SK-N-SH (cell line): Measurements from ENCODE around the gene INTS14. TPM values are rescaled to one million over a fixed set of nuclear protein-coding genes. Genes with fewer than 3 reads are reported as not detected.
A peak's percentile ranks its signal among the peaks of the same experiment; 100 is the strongest.

Experiments
- CTCF ChIA-PET: fragments of 300-600, 350-600 bp; formaldehyde crosslinking; extraction: SDS; loops from one replicate; lab custom pipeline; 2021; lab: Yijun Ruan, JAX
- POLR2A ChIA-PET: fragments of 350-600 bp; sonication (Branson Sonifier 250); formaldehyde crosslinking; extraction: SDS; loops from one replicate; lab custom pipeline; 2020; ENCODE audit warnings: antibody characterized with exemption, inconsistent platforms; lab: Yijun Ruan, JAX
- DNase-seq: peaks from one replicate; pipeline ENCODE4 v3.0.0; 2012
- H2AFZ ChIP-seq: fragments of 200-600 bp; sonication (generic); 2 replicates; pipeline ENCODE4 v1.8.1; 2016; ENCODE audit warnings: antibody characterized with exemption, mild to moderate bottlenecking, low read depth
- H3F3A ChIP-seq: fragments of 200-600 bp; sonication (generic); replicated peaks from 2 replicates; pipeline ENCODE3; 2016; ENCODE audit warnings: antibody characterized with exemption, mild to moderate bottlenecking; ENCODE audit not compliant: insufficient read depth
- H3K27ac ChIP-seq, 2 experiments: fragments of 200-500 bp in 1 of 2; fragments of 200-600 bp in 1 of 2; sonication (Bioruptor generic) in 1 of 2; sonication (generic), shearing (Covaris generic) in 1 of 2; 2 replicates each; pipeline versions ENCODE4 v1.5.1 to v1.6.1; 2014 to 2016; ENCODE audit warnings: low read depth in 2 of 2, inconsistent platforms in 1 of 2, low read length in 1 of 2, mild to moderate bottlenecking in 1 of 2, mixed read lengths in 1 of 2
- H3K27me3 ChIP-seq: fragments of 200-600 bp; sonication (generic), shearing (Covaris generic); 2 replicates; pipeline ENCODE4 v1.6.1; 2016; ENCODE audit warnings: mixed run types; ENCODE audit not compliant: insufficient read depth
- H3K36me3 ChIP-seq, 2 experiments: fragments of 200-500 bp in 1 of 2; fragments of 200-600 bp in 1 of 2; sonication (Bioruptor generic) in 1 of 2; sonication (generic) in 1 of 2; replicated peaks in 1 of 2; 2 replicates each; pipeline versions ENCODE3 to v1.5.1; 2014 to 2016; ENCODE audit warnings: low read length in 1 of 2, mild to moderate bottlenecking in 1 of 2; ENCODE audit not compliant: insufficient read depth in 2 of 2, control insufficient read depth in 1 of 2
- H3K4me1 ChIP-seq, 2 experiments: fragments of 200-500 bp in 1 of 2; fragments of 200-600 bp in 1 of 2; sonication (Bioruptor generic) in 1 of 2; sonication (generic), shearing (Covaris generic) in 1 of 2; 2 replicates each; pipeline versions ENCODE4 v1.5.1 to v1.6.1; 2014 to 2016; ENCODE audit warnings: low read depth in 1 of 2, low read length in 1 of 2, mixed run types in 1 of 2; ENCODE audit not compliant: insufficient read depth in 2 of 2, control insufficient read depth in 1 of 2
- H3K4me2 ChIP-seq: fragments of 200-600 bp; sonication (generic), shearing (Covaris generic); 2 replicates; pipeline ENCODE4 v1.6.1; 2017; ENCODE audit warnings: mixed run types
- H3K4me3 ChIP-seq, 2 experiments: fragments of 200-500 bp in 1 of 2; fragments of 200-600 bp in 1 of 2; sonication (Bioruptor generic) in 1 of 2; sonication (generic), shearing (Covaris generic) in 1 of 2; 2 replicates each; pipeline versions ENCODE4 v1.5.1 to v1.8.1; 2014 to 2016; ENCODE audit warnings: low read depth in 2 of 2, inconsistent platforms in 1 of 2, low read length in 1 of 2, mild to moderate bottlenecking in 1 of 2, mixed read lengths in 1 of 2, moderate library complexity in 1 of 2
- H3K79me2 ChIP-seq: fragments of 200-600 bp; sonication (generic); 2 replicates; pipeline ENCODE4 v1.8.1; 2017; ENCODE audit warnings: mild to moderate bottlenecking; ENCODE audit not compliant: insufficient read depth
- H3K9ac ChIP-seq: fragments of 200-600 bp; sonication (generic); 2 replicates; pipeline ENCODE4 v1.6.1; 2017; ENCODE audit warnings: mixed run types
- H3K9me2 ChIP-seq: fragments of 200-600 bp; sonication (generic); 2 replicates; pipeline ENCODE4 v1.6.1; 2017; ENCODE audit warnings: mixed run types
- H3K9me3 ChIP-seq: fragments of 200-600 bp; sonication (generic); 2 replicates; pipeline ENCODE4 v1.6.1; 2017; ENCODE audit warnings: mixed run types, mild to moderate bottlenecking, moderate library complexity
- H4K20me1 ChIP-seq: fragments of 200-600 bp; sonication (generic); 2 replicates; pipeline ENCODE4 v1.6.1; 2017; ENCODE audit warnings: mild to moderate bottlenecking, mixed run types; ENCODE audit not compliant: insufficient read depth
- CHD2 ChIP-seq: fragments of 150-350 bp; IDR thresholded peaks from 2 replicates; pipeline ENCODE4 v1.6.1; 2018; ENCODE audit warnings: low read length; ENCODE audit not compliant: partially characterized antibody
- EZH2phosphoT487 ChIP-seq: fragments of 200-600 bp; sonication (generic); IDR thresholded peaks from 2 replicates; pipeline ENCODE4 v1.6.1; 2017; ENCODE audit warnings: low read depth, mixed run types, mild to moderate bottlenecking, antibody characterized with exemption, moderate library complexity, borderline replicate concordance
- FOSL2 ChIP-seq: IDR thresholded peaks from 2 replicates; pipeline ENCODE4 v1.4.0; 2012; ENCODE audit warnings: low read depth, mild to moderate bottlenecking, moderate library complexity, borderline replicate concordance
- GABPA ChIP-seq: IDR thresholded peaks from 2 replicates; pipeline ENCODE4 v1.4.0; 2012; ENCODE audit warnings: low read depth, mild to moderate bottlenecking
- JUND ChIP-seq: IDR thresholded peaks from 2 replicates; pipeline ENCODE4 v1.4.0; 2012
- RCOR1 ChIP-seq: fragments of 150-350 bp; IDR thresholded peaks from 2 replicates; pipeline ENCODE4 v1.6.1; 2017; ENCODE audit warnings: antibody characterized with exemption, low read length
- RXRA ChIP-seq: IDR thresholded peaks from 2 replicates; pipeline ENCODE4 v1.4.0; 2012; ENCODE audit warnings: low read depth, mild to moderate bottlenecking, borderline replicate concordance
- YY1 ChIP-seq: IDR thresholded peaks from 2 replicates; pipeline ENCODE4 v1.4.0; 2012; ENCODE audit warnings: low read depth, mild to moderate bottlenecking
- WGBS: methylation state at CpG from one replicate; pipeline ENCODE4 v1.1.6; 2017; ENCODE audit warnings: low lambda C conversion rate; 5-methylcytosine and 5-hydroxymethylcytosine counted together
- polyA plus RNA-seq, 3 experiments: library from polyadenylated mRNA; depleted of rRNA; stranded (reverse); fragments of >200 nt; gene quantifications; 2 replicates each; pipeline ENCODE4 v1.2.3, GENCODE V29; 2012
- TF ChIP-seq, protein P1 (sequence below): IDR thresholded peaks from 2 replicates; pipeline ENCODE4 v1.4.0; 2012; ENCODE audit warnings: low read depth, borderline replicate concordance
- TF ChIP-seq, protein P2 (sequence below): IDR thresholded peaks from 2 replicates; pipeline ENCODE4 v1.6.1; 2012; ENCODE audit warnings: mild to moderate bottlenecking, low read depth, low read length, moderate library complexity
- TF ChIP-seq, protein P3 (sequence below): IDR thresholded peaks from 2 replicates; pipeline ENCODE4 v1.4.0; 2012; ENCODE audit warnings: low read depth, borderline replicate concordance
- TF ChIP-seq, protein P4 (sequence below): fragments of 150-350 bp; IDR thresholded peaks from 2 replicates; pipeline ENCODE4 v1.6.1; 2016; ENCODE audit warnings: mild to moderate bottlenecking, low read depth, low read length

The INTS14 gene
- polyA plus RNA-seq, 1 of the 3 experiments (the other 2 are of a cell fraction): 44.9 TPM

DNA sequence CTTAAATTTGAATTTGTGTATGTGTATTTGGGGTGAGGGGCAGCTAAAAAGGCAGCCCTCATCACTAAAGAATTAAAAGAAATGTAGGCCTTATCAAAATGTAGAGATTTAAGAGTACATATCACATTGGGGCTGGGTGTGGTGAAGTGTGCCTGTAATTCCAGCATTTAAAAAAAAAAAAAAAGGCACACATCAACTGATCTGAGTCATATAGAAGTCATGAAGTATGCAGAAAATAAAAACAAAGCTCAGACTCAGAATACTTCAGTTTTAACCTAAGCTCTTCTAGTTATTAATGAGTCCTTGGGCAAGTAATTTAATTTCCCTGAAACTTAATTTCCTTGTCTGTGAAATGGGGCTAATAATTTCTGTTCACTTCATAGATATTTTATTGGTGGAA is 42.4 kb upstream of the INTS14 start:
- no peak overlapping the region for H3K4me3 ChIP-seq
- H3K9ac ChIP-seq: no peak overlapping the region
- H3F3A ChIP-seq: peaks cover 11% of the 10 kb centered on the region
- ChIA-PET POLR2A (no interaction called here), CTCF (interaction anchor here (0.6 to 2.3 kb wide), 6 partner anchors 9 to 185 kb away, joined by 3 to 9 read pairs (median 4); no protein-coding TSS in a partner anchor)
- peak overlapping the region in 1 of 2 experiments; percentile 28; a peak in 2 of 4 replicates for H3K27ac ChIP-seq
- H3K27me3 ChIP-seq: no peaks in the 10 kb centered on the region
- H4K20me1 ChIP-seq: no peaks in the 10 kb centered on the region
- no peaks in the 10 kb centered on the region for H3K9me3 ChIP-seq
- H3K36me3 ChIP-seq: peaks cover 5 to 7% of the 10 kb centered on the region in 2 experiments
- no peaks in the 10 kb centered on the region for H3K79me2 ChIP-seq
- H2AFZ ChIP-seq: no peak overlapping the region
- H3K4me2 ChIP-seq: no peak overlapping the region
- TF ChIP-seq, protein P1, sequence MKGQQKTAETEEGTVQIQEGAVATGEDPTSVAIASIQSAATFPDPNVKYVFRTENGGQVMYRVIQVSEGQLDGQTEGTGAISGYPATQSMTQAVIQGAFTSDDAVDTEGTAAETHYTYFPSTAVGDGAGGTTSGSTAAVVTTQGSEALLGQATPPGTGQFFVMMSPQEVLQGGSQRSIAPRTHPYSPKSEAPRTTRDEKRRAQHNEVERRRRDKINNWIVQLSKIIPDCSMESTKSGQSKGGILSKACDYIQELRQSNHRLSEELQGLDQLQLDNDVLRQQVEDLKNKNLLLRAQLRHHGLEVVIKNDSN: no peak
- TF ChIP-seq EZH2phosphoT487 (no peak), FOSL2 (peak; percentile 48; the same call in 1 of the 2 replicates), JUND (peak; percentile 44; the same call in 1 of the 2 replicates), RCOR1 (no peak)
- TF ChIP-seq, protein P2, sequence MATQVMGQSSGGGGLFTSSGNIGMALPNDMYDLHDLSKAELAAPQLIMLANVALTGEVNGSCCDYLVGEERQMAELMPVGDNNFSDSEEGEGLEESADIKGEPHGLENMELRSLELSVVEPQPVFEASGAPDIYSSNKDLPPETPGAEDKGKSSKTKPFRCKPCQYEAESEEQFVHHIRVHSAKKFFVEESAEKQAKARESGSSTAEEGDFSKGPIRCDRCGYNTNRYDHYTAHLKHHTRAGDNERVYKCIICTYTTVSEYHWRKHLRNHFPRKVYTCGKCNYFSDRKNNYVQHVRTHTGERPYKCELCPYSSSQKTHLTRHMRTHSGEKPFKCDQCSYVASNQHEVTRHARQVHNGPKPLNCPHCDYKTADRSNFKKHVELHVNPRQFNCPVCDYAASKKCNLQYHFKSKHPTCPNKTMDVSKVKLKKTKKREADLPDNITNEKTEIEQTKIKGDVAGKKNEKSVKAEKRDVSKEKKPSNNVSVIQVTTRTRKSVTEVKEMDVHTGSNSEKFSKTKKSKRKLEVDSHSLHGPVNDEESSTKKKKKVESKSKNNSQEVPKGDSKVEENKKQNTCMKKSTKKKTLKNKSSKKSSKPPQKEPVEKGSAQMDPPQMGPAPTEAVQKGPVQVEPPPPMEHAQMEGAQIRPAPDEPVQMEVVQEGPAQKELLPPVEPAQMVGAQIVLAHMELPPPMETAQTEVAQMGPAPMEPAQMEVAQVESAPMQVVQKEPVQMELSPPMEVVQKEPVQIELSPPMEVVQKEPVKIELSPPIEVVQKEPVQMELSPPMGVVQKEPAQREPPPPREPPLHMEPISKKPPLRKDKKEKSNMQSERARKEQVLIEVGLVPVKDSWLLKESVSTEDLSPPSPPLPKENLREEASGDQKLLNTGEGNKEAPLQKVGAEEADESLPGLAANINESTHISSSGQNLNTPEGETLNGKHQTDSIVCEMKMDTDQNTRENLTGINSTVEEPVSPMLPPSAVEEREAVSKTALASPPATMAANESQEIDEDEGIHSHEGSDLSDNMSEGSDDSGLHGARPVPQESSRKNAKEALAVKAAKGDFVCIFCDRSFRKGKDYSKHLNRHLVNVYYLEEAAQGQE: no peak
- peaks cover 11 to 21% of the 10 kb centered on the region in 2 experiments for H3K4me1 ChIP-seq
- H3K9me2 ChIP-seq: no peaks in the 10 kb centered on the region
- no peak for DNase-seq

DNA sequence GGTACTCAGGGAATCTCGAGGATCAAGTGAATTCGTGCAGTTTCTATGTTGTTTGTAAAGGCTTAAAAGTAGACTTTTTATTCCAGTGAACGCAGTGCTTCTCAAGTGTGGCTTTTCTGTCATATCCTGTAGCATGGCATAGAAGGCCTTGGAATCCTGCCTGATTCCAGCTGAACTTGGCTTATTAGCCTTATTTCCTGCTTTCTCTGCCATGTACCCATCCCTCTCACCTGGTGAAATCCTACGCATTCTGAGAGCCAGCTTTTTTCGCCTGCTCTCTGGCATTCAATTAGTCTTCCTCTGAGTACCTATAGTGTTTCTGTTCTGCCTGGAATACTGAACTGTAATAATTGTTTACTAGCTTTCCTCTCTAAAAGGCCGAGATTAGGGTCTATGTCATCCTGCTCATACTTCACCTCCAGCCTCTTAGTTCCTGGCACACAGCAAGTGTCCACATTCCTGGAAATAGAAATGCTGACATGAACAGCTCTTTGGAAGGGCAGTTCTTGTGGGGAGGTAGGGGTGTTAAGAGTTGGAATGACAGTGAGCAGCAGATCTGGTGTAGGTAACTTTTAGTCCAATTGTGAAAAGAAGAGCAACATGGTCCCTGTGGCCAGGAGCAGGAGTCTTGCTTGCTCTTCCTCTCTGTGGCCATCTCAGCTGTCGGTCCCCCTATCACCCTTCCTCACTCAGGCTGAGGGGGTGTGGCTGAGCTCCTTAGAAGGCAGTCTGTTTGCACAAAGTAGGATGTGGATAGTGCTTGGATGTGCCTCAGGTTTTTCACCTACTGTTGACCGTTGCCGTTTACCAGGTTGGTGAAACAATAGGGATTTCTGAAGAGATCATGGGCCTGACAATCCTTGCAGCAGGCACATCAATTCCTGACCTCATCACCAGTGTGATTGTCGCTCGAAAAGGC is 41.2 kb upstream of the INTS14 start:
- Histone ChIP-seq H3K9ac (no peak overlapping the region), H3K4me1 (peaks cover 11 to 21% of the 10 kb centered on the region in 2 experiments), H2AFZ (no peak overlapping the region), H3K36me3 (peaks cover 3 to 7% of the 10 kb centered on the region in 2 experiments), H3K9me2 (no peaks in the 10 kb centered on the region), H3K4me3 (no peak overlapping the region), H3K79me2 (no peaks in the 10 kb centered on the region), H3K27ac (no peak overlapping the region), H3K27me3 (no peaks in the 10 kb centered on the region), H3K9me3 (no peaks in the 10 kb centered on the region), H3K4me2 (no peak overlapping the region), H4K20me1 (no peaks in the 10 kb centered on the region), H3F3A (peaks cover 11% of the 10 kb centered on the region)
- no peak for DNase-seq
- ChIA-PET CTCF (interaction anchor here (0.9 to 2.3 kb wide), 4 partner anchors 13 to 177 kb away, joined by 3 to 9 read pairs (median 6); no protein-coding TSS in a partner anchor), POLR2A (interaction anchor here (1.1 kb wide), 1 partner anchor 72 kb away, joined by 3 read pairs; no protein-coding TSS in a partner anchor)
- TF ChIP-seq GABPA: no peak
- TF ChIP-seq, protein P3, sequence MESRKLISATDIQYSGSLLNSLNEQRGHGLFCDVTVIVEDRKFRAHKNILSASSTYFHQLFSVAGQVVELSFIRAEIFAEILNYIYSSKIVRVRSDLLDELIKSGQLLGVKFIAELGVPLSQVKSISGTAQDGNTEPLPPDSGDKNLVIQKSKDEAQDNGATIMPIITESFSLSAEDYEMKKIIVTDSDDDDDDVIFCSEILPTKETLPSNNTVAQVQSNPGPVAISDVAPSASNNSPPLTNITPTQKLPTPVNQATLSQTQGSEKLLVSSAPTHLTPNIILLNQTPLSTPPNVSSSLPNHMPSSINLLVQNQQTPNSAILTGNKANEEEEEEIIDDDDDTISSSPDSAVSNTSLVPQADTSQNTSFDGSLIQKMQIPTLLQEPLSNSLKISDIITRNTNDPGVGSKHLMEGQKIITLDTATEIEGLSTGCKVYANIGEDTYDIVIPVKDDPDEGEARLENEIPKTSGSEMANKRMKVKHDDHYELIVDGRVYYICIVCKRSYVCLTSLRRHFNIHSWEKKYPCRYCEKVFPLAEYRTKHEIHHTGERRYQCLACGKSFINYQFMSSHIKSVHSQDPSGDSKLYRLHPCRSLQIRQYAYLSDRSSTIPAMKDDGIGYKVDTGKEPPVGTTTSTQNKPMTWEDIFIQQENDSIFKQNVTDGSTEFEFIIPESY: no peak
- TF ChIP-seq YY1: no peak
- no peak for TF ChIP-seq CHD2
- TF ChIP-seq RXRA: no peak
- TF ChIP-seq, protein P4, sequence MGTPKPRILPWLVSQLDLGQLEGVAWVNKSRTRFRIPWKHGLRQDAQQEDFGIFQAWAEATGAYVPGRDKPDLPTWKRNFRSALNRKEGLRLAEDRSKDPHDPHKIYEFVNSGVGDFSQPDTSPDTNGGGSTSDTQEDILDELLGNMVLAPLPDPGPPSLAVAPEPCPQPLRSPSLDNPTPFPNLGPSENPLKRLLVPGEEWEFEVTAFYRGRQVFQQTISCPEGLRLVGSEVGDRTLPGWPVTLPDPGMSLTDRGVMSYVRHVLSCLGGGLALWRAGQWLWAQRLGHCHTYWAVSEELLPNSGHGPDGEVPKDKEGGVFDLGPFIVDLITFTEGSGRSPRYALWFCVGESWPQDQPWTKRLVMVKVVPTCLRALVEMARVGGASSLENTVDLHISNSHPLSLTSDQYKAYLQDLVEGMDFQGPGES: no peak
- 92% methylated on average over 9 of the region's 11 CpGs for WGBS
